Panc1 (cell line): Measurements from ENCODE around the gene ITM2C. TPM values are rescaled to one million over a fixed set of nuclear protein-coding genes. Genes with fewer than 3 reads are reported as not detected.

ENCODE experiments used
- ATAC-seq: fragments of 200-7000 bp; cut with Tn5 transposase; 2 replicates; pipeline ENCODE4 v1.9.1; 2020; ENCODE audit warnings: mild to moderate bottlenecking, moderate library complexity
- BruUV-seq: library from RNA; stranded (reverse); fragments of 400-500 nt; replicated peaks from 2 replicates; lab custom pipeline; 2021; lab: Mats Ljungman, UMichigan
- CTCF ChIA-PET: fragments of 300-600 bp; sonication (Branson Sonifier 250); formaldehyde crosslinking; loops from one replicate; lab custom pipeline; 2022; ENCODE audit warnings: antibody characterized with exemption; lab: Charles Lee
- POLR2A ChIA-PET: fragments of 300-600 bp; sonication (Branson Sonifier 250); formaldehyde crosslinking; loops from one replicate; lab custom pipeline; 2022; ENCODE audit warnings: antibody characterized with exemption; lab: Charles Lee
- DNase-seq: peaks from one replicate; pipeline ENCODE4 v3.0.0-alpha.2; 2010; ENCODE audit warnings: low read depth, low spot score
- H3K27ac ChIP-seq: 2 replicates; pipeline ENCODE4 v1.5.1; 2011; ENCODE audit warnings: mild to moderate bottlenecking, low read length, inconsistent platforms
- H3K27me3 ChIP-seq: fragments of 200-500 bp; sonication (Bioruptor generic); 2 replicates; pipeline ENCODE4 v1.6.0; 2014; ENCODE audit warnings: low read length, inconsistent platforms; ENCODE audit not compliant: control insufficient read depth, insufficient read depth
- H3K36me3 ChIP-seq: fragments of 200-500 bp; sonication (Bioruptor generic); 2 replicates; pipeline ENCODE4 v1.5.1; 2014; ENCODE audit warnings: inconsistent platforms, mild to moderate bottlenecking, low read length, moderate library complexity; ENCODE audit not compliant: control insufficient read depth, insufficient read depth
- H3K4me1 ChIP-seq: 2 replicates; pipeline ENCODE4 v1.5.1; 2011; ENCODE audit warnings: inconsistent platforms, mild to moderate bottlenecking, low read length, moderate library complexity; ENCODE audit not compliant: control insufficient read depth, insufficient read depth
- H3K4me3 ChIP-seq, 2 experiments: 2 replicates each; pipeline ENCODE4 v1.5.1; 2011 to 2012; ENCODE audit warnings: low read depth in 2 of 2, low read length in 2 of 2, mild to moderate bottlenecking in 2 of 2, inconsistent platforms in 1 of 2, moderate library complexity in 1 of 2
- H3K9me3 ChIP-seq: fragments of 200-500 bp; sonication (Bioruptor generic); 2 replicates; pipeline ENCODE4 v1.5.1; 2014; ENCODE audit warnings: low read depth, mild to moderate bottlenecking, inconsistent platforms, low read length, moderate library complexity; ENCODE audit not compliant: control insufficient read depth, insufficient read depth
- POLR2AphosphoS5 ChIP-seq: IDR thresholded peaks from 2 replicates; pipeline ENCODE4 v1.6.1; 2012; ENCODE audit warnings: mild to moderate bottlenecking, low read depth, low read length, moderate library complexity
- SIN3A ChIP-seq: IDR thresholded peaks from 2 replicates; pipeline ENCODE4 v1.6.1; 2012; ENCODE audit warnings: low read depth, mild to moderate bottlenecking, low read length, moderate library complexity, borderline replicate concordance; ENCODE audit not compliant: insufficient read depth
- TCF7L2 ChIP-seq: IDR thresholded peaks from 2 replicates; pipeline ENCODE4 v1.6.1; 2011; ENCODE audit warnings: mild to moderate bottlenecking, low read depth, low read length, inconsistent platforms
- in situ Hi-C: cut with HindIII; loops from 2 replicates; pipeline ENCODE4 v1.10.0; 2016; ENCODE audit warnings: low sequenced_read_pairs, low pct_unique_long_range_greater_than_20kb
- intact Hi-C: fragments of 100-400 bp; cut with micrococcal nuclease; formaldehyde crosslinking; loops from one replicate; pipeline ENCODE4 v1.10.0; 2022; ENCODE audit not compliant: unreplicated experiment
- total RNA-seq: library from RNA; stranded (reverse); gene quantifications from one replicate; pipeline ENCODE4 v1.2.1, GENCODE V29; 2021; ENCODE audit not compliant: unreplicated experiment
- TF ChIP-seq, protein P1 (sequence below): fragments of 450-650 bp; IDR thresholded peaks from 2 replicates; pipeline ENCODE4 v1.5.1; 2017; ENCODE audit warnings: mild to moderate bottlenecking
- TF ChIP-seq, protein P2 (sequence below), 2 experiments: IDR thresholded peaks; 2 replicates each; pipeline ENCODE4 v1.6.1; 2011 to 2012; ENCODE audit warnings: low read depth in 2 of 2, control low read depth in 1 of 2, low read length in 1 of 2, mild to moderate bottlenecking in 1 of 2, moderate library complexity in 1 of 2; ENCODE audit not compliant: insufficient read depth in 1 of 2

ITM2C gene
- total RNA-seq, 1 experiment from 2014 or later = 114 TPM

DNA sequence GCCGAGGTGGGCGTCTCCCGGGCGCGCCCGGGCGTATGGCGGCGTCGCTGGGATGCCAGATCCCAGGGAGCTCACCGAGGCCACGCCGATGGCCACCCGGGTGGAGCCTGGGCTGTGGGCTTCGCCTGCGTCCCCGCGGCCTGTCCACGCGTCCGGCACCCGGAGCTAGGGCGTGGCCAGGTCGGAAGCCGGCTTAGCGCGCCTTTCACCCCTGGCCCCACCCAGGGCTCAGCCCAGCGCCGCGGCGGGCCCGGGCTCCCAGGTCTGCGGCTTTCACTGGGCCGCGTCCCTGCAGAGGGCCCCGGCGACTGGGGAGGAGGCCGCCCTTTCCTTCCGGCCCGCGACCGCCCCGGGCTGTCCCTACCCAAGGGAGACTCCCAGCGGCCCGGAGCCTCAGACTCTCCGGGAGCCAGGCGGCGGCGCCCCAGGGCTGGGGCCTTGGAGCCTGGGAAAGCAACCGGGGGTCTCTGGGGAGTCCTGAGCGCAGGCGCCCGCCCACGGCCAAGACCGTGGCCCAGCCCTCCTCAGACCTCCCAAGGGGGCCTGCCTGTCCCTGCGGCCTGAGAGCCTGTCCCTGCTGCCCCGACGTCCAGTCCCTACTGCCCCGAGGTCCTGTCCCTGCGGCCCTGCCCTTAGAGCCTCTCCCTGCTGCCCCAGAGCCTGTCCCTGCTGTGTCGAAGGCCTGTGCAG, 36.3 kb upstream of the ITM2C start:
- no peak for DNase-seq
- TF ChIP-seq, protein P1, sequence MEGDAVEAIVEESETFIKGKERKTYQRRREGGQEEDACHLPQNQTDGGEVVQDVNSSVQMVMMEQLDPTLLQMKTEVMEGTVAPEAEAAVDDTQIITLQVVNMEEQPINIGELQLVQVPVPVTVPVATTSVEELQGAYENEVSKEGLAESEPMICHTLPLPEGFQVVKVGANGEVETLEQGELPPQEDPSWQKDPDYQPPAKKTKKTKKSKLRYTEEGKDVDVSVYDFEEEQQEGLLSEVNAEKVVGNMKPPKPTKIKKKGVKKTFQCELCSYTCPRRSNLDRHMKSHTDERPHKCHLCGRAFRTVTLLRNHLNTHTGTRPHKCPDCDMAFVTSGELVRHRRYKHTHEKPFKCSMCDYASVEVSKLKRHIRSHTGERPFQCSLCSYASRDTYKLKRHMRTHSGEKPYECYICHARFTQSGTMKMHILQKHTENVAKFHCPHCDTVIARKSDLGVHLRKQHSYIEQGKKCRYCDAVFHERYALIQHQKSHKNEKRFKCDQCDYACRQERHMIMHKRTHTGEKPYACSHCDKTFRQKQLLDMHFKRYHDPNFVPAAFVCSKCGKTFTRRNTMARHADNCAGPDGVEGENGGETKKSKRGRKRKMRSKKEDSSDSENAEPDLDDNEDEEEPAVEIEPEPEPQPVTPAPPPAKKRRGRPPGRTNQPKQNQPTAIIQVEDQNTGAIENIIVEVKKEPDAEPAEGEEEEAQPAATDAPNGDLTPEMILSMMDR = no peak
- TF ChIP-seq SIN3A (no peak), POLR2AphosphoS5 (no peak), TCF7L2 (no peak)
- TF ChIP-seq, protein P2, sequence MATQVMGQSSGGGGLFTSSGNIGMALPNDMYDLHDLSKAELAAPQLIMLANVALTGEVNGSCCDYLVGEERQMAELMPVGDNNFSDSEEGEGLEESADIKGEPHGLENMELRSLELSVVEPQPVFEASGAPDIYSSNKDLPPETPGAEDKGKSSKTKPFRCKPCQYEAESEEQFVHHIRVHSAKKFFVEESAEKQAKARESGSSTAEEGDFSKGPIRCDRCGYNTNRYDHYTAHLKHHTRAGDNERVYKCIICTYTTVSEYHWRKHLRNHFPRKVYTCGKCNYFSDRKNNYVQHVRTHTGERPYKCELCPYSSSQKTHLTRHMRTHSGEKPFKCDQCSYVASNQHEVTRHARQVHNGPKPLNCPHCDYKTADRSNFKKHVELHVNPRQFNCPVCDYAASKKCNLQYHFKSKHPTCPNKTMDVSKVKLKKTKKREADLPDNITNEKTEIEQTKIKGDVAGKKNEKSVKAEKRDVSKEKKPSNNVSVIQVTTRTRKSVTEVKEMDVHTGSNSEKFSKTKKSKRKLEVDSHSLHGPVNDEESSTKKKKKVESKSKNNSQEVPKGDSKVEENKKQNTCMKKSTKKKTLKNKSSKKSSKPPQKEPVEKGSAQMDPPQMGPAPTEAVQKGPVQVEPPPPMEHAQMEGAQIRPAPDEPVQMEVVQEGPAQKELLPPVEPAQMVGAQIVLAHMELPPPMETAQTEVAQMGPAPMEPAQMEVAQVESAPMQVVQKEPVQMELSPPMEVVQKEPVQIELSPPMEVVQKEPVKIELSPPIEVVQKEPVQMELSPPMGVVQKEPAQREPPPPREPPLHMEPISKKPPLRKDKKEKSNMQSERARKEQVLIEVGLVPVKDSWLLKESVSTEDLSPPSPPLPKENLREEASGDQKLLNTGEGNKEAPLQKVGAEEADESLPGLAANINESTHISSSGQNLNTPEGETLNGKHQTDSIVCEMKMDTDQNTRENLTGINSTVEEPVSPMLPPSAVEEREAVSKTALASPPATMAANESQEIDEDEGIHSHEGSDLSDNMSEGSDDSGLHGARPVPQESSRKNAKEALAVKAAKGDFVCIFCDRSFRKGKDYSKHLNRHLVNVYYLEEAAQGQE (IDR thresholded peaks at IDR 0.05; ENCODE audit: insufficient read depth in 1 of 2, low read depth in 2 of 2, low read length in 1 of 2) = no peak
- CTCF ChIA-PET = no interaction called here
- Histone ChIP-seq H3K27me3 (peaks cover under 1% of the 10 kb centered on the region; the same call in 1 of the 2 replicates), H3K4me1 (no peaks in the 10 kb centered on the region), H3K4me3 (no peak overlapping the region), H3K36me3 (no peaks in the 10 kb centered on the region), H3K27ac (no peak overlapping the region), H3K9me3 (no peaks in the 10 kb centered on the region)
- POLR2A ChIA-PET = interaction anchor here (0.6 kb wide), 1 partner anchor 89 kb away, joined by 4 read pairs; no protein-coding TSS in a partner anchor
- no TSS peak for BruUV-seq
- intact Hi-C loops = loop anchor here (10.0 kb wide), 2 partner anchors 76 to 226 kb away; partner anchors contain the start of gene PSMD1
- no peak for ATAC-seq
- in situ Hi-C loops = no loop called here

DNA sequence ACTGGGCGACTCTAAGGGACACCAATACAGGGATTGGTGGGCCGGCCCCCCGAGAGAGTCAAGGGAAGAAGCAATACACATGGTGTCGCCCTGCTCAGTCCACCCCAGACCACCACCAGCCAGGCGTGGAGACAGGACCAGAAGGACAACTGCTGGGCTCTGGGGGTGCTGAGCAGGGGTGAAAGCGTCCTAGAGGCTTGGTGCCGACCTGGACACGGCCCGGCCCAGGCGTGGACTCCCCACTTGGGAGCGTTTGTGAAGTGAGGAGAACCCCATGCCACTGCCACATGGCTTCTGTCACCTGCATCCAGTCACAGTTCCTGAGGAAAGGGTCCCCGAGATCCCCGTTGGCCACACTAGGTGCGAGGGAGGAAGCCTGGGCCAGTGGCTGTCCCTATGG, 35.4 kb upstream of the ITM2C start:
- in situ Hi-C loops = no loop called here
- ATAC-seq = no peak

More for the DNA sequence above, 35.4 kb upstream of the ITM2C start:
- POLR2A ChIA-PET = no interaction called here
- intact Hi-C loops = loop anchor here (10.0 kb wide), 2 partner anchors 76 to 226 kb away; partner anchors contain the start of gene PSMD1
- no peak overlapping the region for H3K27ac ChIP-seq
- no peaks in the 10 kb centered on the region for H3K36me3 ChIP-seq
- H3K4me1 ChIP-seq = no peaks in the 10 kb centered on the region
- no peak for DNase-seq
- no peak overlapping the region for H3K4me3 ChIP-seq
- H3K27me3 ChIP-seq = peaks cover 5% of the 10 kb centered on the region; the same call in 1 of the 2 replicates
- TF ChIP-seq SIN3A (no peak), POLR2AphosphoS5 (no peak), TCF7L2 (no peak)
- TF ChIP-seq, protein P1 = no peak
- TF ChIP-seq, protein P2 (IDR thresholded peaks at IDR 0.05; ENCODE audit: insufficient read depth in 1 of 2, low read depth in 2 of 2, low read length in 1 of 2) = no peak
- no peaks in the 10 kb centered on the region for H3K9me3 ChIP-seq
- CTCF ChIA-PET = no interaction called here
- no TSS peak for BruUV-seq
